ENCODE data around the gene YWHAQ. TPM values are rescaled to one million over a fixed set of nuclear protein-coding genes. Genes with fewer than 3 reads are reported as not detected.

Gene YWHAQ
- total RNA-seq, 1 donor from 2014 or later = 164 TPM

- no peak overlapping the region for H3K4me3 Mint-ChIP-seq
- H3K36me3 Mint-ChIP-seq (ENCODE audit: low read depth) = peaks cover 9% of the 10 kb centered on the region
- POLR2A ChIA-PET = interaction anchor here (0.5 to 1.5 kb wide), 2 partner anchors 13 to 23 kb away, joined by 3 read pairs; partner anchors contain the start of gene ADAM17
- H3K4me1 Mint-ChIP-seq = no peaks in the 10 kb centered on the region
- ATAC-seq (ENCODE audit: low read depth) (no peak), DNase-seq (no peak)
- intact Hi-C loops (cut with micrococcal nuclease) = no loop called here
- CTCF ChIA-PET = no interaction called here
- no peak for TF ChIP-seq CTCF (IDR thresholded peaks at IDR 0.05)
- no peak overlapping the region for H3K27ac Mint-ChIP-seq
- no peaks in the 10 kb centered on the region for H3K27me3 Mint-ChIP-seq
- H3K9me3 Mint-ChIP-seq = no peaks in the 10 kb centered on the region
These were observed 52.1 kb downstream of the YWHAQ start for GRCh38 chr2:9578467-9579235.

GRCh38 chr2:9574331-9574730, 56.5 kb downstream of the YWHAQ start:
- no peaks in the 10 kb centered on the region for H3K4me1 Mint-ChIP-seq
- CTCF ChIA-PET = no interaction called here

GRCh38 chr2:9573840-9574239, 57.0 kb downstream of the YWHAQ start:
- ChIA-PET POLR2A (no interaction called here), CTCF (no interaction called here)
- Mint-ChIP-seq H3K27ac (no peak overlapping the region), H3K9me3 (no peaks in the 10 kb centered on the region), H3K36me3 (ENCODE audit: low read depth) (no peaks in the 10 kb centered on the region), H3K4me1 (no peaks in the 10 kb centered on the region), H3K4me3 (no peak overlapping the region), H3K27me3 (no peaks in the 10 kb centered on the region)
- DNase-seq (no peak), ATAC-seq (ENCODE audit: low read depth) (no peak)
- TF ChIP-seq CTCF (IDR thresholded peaks at IDR 0.05) = no peak
- intact Hi-C loops (cut with micrococcal nuclease) = no loop called here

More at GRCh38 chr2:9574331-9574730, 56.5 kb downstream of the YWHAQ start:
- Mint-ChIP-seq H3K27ac (no peak overlapping the region), H3K36me3 (ENCODE audit: low read depth) (no peaks in the 10 kb centered on the region), H3K27me3 (no peaks in the 10 kb centered on the region), H3K4me3 (no peak overlapping the region), H3K9me3 (no peaks in the 10 kb centered on the region)
- no peak for DNase-seq
- POLR2A ChIA-PET = no interaction called here
- ATAC-seq (ENCODE audit: low read depth) = no peak
- TF ChIP-seq CTCF (IDR thresholded peaks at IDR 0.05) = no peak
- intact Hi-C loops (cut with micrococcal nuclease) = no loop called here

GRCh38 chr2:9573013-9573720, 57.6 kb downstream of the YWHAQ start:
- intact Hi-C loops (cut with micrococcal nuclease) = no loop called here
- Mint-ChIP-seq H3K4me1 (no peaks in the 10 kb centered on the region), H3K27ac (no peak overlapping the region), H3K36me3 (ENCODE audit: low read depth) (no peaks in the 10 kb centered on the region), H3K9me3 (no peaks in the 10 kb centered on the region), H3K27me3 (no peaks in the 10 kb centered on the region), H3K4me3 (no peak overlapping the region)
- ChIA-PET POLR2A (no interaction called here), CTCF (no interaction called here)
- ATAC-seq (ENCODE audit: low read depth) (no peak), DNase-seq (no peak)
- no peak for TF ChIP-seq CTCF (IDR thresholded peaks at IDR 0.05)

All from activated B cell treated with CpG ODN at 0.5 μM for 24 hours (primary cell).